SKM-1 (cell line): Measurements from ENCODE around the gene CLEC7A.
A peak's percentile ranks its signal among the peaks of the same experiment; 100 is the strongest.

Experiments
- DNase-seq: peaks from one replicate; lab custom pipeline; 2025; ENCODE audit not compliant: unreplicated experiment; lab: John Stamatoyannopoulos, UW

The CLEC7A gene

DNA sequence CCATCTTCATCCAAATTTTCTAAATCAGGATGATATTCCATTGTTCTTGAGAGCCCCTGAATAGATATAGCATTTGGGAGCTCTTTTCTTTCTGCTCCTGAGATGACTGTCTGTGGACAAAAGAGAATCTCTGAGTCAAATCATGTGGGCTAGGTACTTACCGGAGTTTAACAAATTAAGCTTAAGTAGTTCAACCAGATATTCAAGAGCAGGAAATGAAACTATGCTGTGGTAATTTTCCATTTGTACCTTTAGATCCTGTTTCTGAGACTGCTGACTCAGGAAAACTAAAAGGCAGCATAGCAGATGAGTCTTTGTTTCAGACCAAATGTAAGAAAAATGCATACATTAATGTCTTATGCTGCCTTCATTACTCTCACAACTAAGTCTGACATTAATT lies at the start of gene CLEC7A:
Gene CLEC7A, minus strand, starts transcription at position 158 of the 400 bp plus-strand sequence. Its CDS starts 117 bp downstream, at position 41.
- DNase-seq = peak; percentile 32

DNA sequence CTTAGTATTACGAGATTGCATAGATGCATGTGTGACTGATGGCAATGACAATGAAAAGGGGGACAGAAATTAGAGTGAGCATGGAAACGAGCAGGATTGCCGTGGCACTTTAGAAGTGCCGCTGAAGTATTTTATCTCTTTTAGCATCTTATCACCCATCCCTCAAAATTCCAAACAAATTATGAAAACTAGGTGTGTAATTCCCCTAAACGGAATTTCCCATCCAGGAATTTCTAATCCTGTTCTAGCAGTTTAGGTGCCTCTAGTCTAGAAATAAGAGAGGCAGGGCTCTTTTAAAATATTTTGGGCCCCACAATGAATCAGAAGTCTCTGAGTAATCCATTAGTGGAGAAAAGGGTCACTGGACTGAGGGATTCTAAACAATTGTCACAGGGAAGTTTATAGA lies 49.8 kb upstream of the CLEC7A start:
- no peak for DNase-seq

DNA sequence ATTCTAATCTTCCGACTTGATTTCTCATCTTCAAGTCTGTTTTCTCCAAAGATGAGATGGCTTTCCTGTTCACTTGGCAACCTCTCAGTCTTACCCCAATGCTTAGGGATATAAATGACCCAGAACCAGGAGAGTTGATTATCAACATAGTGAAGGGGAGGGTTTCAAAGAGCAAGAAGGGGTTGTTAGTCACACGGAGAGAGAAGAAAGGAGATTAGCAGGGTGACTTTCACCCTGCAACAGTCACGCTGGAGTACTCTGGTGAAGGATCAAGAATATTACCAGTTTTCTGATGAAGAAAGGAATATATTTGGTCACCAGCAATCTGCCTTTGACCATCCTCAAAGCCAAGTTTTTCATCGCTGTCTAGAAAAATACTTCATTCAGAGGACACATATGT lies 48.8 kb upstream of the CLEC7A start, which contains the start of gene TMEM52B:
Gene TMEM52B, plus strand, starts transcription at position 212 of the 400 bp plus-strand sequence. CDS start 543 bp downstream, outside the sequence.
- DNase-seq = no peak

DNA sequence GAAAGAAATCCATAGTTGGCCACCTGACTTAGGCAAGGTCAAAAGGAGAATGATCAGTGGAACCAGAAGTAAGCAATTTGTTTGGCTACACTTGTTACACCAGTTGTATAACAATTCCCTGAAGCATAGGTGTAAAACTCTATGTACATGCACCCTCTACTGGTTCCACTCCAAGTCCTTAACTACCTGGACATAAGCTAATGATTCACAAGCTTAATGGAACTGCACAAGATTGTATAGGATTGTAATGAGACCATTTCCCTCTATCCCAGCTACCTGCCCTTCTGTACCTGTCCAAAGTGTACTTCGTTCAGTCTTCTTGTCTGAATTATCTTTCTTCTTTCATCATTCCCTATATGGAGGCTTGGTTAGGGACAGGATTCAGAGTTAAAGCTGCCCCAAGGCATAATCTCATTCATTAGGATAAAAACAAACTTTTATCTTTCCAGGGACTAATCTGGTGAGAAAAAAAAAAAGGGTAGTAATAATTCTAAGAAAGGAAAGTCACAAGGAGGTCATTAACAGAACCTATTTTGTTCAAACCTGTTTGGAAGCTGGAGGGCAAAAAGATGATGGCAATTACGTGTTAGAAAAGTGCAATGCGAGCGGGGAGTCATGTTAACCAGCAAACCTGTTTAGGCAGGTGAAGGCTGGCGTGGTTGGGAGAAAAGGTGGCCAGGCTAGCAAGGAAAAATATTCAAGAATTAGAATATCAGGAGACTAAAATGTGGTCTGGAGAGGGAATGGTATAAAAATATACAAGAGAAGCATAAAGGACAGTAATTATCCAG lies 46.0 kb upstream of the CLEC7A start:
- DNase-seq = no peak

DNA sequence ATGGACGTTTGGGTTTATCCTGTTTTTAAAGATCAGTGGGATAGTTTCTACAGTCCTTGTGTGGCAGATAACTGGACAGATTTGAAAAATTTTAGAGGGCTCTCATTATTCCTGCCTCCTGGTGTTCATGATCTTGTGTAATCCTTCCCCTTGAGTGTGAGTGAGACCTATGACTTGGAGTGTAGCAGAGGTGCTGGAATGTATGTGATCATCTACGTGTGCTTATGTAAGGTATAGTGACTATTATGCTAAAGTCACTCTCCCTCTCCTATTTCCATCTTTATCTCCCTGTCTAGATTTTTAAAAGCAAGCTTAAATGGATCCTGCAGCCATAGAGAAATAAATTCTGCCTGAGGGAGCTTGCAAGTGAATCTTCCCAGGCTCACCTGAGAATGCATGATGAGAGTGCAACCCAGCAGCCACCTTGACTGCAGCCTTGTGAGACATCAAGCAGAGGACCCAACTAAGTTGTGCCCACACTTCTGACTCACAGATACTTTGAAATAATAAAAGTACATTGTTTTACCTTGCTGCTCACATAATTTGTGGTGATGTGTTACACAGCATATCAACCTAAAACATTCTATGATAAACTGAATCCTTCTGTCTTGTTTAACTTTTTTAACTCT lies 45.1 kb upstream of the CLEC7A start:
- DNase-seq = no peak

DNA sequence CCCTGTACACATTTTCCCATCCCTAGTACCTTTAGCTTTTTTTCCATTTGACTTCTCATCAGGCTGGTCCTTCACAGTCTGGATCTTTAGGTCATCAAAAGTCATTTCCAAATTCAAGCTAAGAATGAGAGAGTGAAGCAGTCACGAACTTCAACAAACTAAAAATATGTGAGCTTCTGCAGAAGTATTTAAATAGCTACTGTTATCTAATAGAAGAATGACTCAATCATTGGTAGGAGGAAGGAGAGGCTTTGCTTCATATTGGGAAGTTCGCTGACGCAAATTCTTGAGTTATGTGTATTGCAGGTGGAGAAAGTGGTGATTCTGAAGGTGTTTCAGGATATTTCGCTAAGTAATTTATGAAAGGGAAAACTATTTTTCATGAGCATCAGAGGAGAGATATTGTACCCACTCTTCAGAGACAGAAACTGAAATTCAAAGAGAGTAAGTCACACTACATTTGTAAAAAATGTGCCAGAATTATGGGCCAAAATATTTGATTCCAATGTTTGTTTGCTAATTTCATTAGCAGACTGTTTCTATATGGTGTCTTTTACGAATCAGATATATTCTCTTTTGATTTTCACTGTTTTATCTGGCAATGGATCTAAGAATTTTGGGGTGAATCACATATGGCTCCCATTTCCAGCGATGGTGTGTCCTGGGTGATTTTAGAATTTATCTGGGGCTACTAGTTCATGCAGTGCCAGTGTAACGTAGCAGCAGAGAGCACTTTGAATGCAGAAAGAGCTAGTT lies 42.2 kb upstream of the CLEC7A start, which contains the start of gene OLR1:
Gene OLR1, minus strand, starts transcription at position 160 of the 756 bp plus-strand sequence. Its CDS starts 55 bp downstream, at position 105.
- DNase-seq = no peak

DNA sequence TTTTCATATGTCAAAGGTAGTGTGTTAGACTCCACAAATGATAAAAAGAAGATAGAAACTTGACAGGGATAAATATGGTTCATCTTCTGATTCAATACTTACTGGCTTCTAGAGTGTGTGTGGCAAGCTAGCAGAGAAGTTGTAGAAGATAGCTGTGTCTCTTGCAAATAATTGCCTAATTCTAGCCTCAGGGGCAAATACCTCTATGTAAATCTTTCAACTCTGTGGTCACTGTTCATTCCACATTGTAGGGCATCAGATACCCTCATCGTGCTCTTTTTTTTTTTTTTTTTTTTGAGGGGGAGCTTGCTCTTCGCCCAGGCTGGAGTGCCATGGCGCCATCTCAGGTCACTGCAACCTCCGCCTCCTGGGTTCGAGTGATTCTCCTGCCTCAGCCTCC lies 40.2 kb upstream of the CLEC7A start:
- DNase-seq = peak; percentile 16

DNA sequence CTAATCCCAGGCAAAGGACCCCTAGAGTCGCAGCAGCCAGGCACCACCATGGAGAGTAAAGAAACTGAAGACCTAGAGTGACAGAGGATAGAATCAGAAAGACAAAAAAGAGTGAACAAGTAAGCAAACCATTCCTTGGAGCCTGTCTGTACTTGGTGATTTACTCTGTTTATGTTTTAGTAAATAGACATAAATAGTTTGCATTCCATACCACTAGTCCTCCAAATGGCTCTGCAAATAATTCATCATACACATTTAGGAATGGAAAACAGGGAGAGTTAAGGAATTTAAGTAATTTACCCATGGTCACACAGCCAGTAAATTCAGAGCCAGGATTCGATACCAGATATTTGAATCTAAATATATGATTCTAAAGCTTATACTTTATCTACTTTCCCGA lies 39.1 kb upstream of the CLEC7A start:
- DNase-seq = no peak

DNA sequence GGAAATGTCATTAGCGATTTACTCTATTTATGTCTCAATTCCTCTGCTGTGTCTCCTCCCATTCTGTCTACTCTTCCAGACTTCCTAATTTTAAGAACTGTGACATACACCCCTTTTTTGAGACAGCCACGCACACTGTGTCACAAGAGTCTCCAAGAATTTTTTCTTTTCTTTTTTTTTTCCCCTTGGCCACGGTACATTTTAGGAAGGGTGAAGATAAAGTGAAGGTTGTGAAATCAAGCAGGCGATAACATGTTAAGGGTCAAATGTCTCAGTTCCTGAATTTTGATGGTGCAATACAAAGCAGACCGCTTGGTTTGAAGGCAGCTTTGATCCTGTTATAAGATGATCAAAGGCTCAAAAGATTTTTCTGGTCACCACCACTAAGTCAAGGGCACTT lies 37.6 kb upstream of the CLEC7A start:
- DNase-seq = peak; percentile 51

DNA sequence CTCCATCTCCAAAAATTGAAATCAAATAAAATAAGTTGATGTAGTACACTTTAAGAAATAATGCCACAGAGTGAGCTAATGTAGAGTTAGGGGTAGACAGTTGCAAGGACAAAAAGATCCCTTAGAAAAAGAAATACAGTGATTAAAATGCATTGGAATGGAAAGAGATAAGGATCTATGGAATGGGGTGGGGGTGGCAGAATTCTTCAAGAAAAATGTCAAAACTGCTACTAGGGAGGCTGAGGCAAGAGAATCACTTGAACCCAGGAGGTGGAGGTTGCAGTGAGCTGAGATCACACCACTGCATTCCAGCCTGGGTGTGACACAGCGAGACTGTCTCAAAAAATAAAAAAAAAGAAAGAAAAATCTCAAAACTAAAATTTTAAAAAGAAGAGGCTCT lies 35.4 kb upstream of the CLEC7A start:
- no peak for DNase-seq

DNA sequence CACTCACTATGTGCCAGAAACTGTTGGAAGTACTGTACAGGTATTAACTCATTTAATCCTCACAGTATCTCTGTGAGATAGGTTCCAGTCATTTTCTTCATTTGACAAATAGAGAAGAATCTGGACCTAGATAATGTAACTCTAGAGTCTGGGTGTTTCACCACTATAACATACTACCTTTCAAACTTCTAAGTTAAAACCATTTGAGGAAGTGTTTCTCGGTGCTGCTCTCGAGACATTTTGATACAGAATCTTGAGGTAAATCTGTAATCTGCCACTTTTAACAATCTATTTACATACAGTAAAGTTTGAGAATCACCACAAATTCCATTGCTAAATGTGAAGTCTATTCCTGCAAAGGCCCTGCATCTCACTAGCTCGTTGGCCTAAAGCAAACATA lies 33.1 kb upstream of the CLEC7A start:
- DNase-seq = no peak

DNA sequence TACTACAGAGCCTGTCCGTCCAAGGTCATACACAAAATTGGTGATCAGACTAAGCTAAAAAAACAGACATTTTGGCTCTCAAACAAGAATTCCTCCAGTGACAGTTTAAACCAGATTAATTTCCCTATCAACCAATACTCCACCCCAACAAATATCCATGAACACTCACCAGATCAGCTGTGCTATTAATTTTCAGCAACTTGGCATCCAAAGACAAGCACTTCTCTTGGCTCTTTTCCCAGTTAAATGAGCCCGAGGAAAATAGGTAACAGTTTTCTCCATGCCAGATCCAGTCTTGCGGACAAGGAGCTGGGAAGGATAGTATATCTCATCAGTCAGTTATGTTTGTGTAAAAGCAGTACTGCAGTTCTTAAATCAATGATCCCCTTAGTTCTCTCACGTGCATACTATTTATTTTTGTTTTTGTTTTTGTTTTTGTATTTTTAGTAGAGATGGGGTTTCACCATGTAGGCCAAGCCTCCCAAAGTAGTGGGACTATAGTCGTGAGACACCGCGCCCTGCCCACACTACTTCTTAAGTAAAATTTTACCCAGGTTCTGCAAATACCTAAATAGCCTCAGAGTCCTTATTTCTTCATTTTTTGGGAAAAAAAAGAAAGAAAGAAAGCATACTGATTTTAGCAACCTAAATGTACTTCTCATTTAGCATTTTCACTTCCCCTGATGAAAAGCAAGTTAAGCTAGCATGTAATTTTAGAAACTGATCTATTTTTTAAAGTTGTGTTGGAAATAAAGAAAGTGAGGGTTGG lies 30.8 kb upstream of the CLEC7A start:
- DNase-seq = no peak

DNA sequence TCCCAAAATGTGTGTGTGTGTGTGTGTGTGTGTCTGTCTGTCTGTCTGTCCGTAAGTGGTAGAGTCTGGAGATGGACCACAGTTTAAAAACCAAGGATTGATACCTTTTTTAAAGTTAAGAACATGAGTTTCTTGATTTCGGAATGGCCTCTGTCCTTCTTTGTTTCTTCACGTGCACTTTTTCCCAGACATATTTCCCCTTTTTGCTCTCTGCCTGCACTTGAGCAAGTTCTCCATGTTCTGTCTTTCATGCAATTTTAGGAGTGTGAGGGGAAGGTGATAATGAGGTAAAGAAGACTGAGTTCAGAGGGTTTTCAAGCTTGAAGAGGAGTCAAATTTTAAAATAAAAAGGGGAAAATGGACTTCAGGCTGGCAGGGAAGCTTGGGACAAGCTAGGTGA lies 29.3 kb upstream of the CLEC7A start:
- no peak for DNase-seq

DNA sequence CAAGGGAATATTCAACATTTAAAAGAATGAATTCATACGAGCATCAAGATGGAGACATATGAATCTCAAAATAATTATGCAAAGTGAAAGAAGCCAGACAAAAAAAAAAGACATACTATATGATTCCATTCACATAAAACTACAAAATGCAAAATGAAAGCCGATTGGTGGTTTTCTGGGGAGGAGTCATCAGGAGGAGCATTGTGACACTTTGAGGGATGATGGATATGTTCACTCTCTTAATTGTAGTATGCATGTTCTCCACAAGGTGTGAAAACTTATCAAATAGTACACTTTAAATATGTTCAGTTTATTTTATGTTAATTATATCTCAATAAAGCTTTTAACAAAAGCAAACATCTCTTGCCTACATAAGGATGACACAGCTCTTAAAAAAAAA lies 28.4 kb upstream of the CLEC7A start:
- DNase-seq = no peak

DNA sequence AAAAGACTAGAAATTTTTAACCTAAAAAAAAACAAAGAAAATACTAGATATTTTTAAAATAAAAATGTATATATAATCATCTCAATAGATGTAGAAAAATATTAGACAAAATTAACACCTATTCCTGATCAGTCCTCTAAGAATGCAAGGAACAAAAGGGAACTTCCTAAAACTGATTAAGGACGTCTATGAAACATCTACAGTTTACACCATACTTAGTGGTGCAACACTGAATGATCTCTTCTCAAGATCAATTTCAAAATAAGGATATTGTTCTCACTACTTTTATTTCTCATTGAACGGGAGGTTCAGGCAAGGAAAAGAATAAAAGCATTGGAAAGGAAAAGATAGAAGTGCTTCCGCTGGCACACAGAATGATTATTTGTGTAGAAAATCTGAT lies 26.0 kb upstream of the CLEC7A start:
- DNase-seq = no peak

DNA sequence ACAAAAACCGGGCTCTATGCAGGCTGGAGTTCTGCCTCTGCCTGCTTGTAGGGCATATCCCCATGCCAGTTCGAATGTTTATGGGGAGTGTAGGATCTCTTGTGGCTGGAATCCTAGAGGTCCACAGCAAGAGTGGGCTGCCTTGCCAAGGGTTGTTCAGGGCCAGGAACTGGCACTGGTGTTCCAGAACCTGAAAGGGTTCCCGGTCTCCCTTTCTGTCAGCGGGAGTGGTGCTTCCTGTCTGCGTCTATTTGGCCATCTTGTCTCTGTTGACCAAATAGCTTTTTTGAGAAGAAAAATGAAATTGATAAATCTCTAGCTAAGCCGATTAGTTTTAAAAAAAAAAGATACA lies 24.1 kb upstream of the CLEC7A start:
- no peak for DNase-seq

DNA sequence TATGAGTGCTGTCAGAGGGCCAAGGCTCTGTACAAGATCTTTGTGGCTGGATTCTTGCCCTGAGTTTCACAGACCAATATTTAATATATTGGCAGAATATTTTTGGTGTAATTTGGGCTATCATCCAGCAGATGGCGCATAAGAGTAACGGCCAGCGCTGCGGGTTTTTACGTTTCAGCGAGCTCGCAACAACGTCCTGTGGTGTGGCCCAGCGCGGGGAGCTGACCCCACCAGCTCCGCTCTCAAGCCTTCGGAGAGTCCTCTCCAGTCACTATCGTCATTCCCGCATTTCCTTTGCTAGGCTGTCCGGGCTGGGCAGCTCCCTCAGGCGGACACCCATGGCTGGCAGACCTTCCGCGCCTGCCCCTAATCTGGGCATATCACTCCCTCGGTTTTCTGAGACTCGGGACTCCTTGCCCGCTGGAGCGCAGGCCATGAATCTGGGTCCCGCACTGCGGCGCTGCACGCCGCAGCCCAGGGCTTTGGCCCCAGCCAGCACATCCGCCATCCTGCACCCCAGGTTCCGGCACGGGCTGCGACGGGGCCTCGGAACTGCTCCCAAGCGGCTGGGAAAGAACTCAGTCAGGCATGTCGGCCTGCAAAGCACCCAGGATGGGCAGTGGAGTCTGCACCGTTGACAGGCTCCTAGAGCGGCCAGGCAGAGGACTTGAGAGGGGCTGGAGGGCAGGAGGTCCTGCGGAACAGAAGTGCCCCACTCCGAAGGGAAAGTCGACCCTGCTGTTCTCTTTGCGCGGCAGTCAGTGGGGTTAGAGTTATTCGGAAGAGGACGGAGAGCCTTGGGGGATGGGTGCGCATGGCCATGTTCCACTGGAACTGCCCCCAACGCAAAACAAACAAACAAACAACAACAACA lies 23.5 kb upstream of the CLEC7A start:
- peak; percentile 34 for DNase-seq

DNA sequence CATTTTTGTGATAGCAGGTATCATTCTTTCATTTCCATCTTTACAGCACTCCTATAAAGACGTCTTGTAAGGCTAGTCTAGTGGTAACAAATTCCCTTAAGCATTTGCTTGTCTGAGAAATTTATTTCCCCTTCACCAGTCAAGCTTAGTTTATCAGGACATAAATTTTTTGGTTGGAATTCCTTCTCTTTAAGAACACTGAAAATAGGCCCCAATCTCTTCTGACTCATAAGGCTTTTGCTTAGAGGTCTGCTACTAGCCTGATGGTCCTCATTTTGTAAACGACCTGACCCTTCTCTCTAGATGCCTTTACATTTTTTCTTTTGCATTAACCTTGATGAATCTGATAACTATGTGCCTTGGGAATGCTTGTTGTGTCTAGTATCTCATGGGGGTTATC lies 21.6 kb upstream of the CLEC7A start:
- DNase-seq = no peak

DNA sequence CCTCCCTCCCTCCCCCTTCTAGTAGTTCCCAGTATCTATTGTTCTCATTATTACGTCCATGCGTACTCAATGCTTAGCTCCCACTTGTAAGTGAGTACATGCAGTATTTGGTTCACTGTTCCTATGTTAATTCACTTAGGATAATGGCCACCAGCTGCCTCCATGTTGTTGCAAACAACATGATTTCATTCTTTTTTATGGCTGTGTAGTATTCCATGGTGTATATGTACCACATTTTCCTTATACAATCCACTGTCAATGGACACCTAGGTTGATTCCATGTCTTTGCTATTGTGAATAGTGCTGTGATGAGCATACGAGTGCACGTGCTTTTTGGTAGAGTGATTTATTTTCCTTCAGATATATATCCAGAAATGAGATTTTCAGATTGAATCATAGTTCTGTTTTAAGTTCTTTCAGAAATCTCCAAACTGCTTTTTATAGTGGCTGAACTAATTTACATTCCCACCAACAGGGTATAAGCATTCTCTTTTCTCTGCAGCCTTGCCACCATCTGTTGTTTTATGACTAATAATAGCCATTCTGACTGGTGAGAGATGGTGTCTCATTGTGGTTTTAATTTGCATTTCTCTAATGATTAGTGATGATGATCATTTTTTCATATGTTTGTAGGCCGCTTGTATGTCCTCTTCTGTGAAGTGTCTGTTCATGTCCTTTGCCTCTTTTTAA lies 17.9 kb upstream of the CLEC7A start:
- DNase-seq = no peak
